HepG2 (cell line): Measurements from ENCODE around the gene GLG1. TPM values are rescaled to one million over a fixed set of nuclear protein-coding genes. Genes with fewer than 3 reads are reported as not detected.

Experiments
- ATAC-seq: fragments of 200-7000 bp; cut with Tn5 transposase; 3 replicates; pipeline ENCODE4 v1.9.1; 2020; ENCODE audit warnings: mild to moderate bottlenecking, moderate library complexity
- BruUV-seq: library from RNA; stranded (reverse); fragments of 400-500 nt; replicated peaks from 2 replicates; lab custom pipeline; 2021; lab: Mats Ljungman, UMichigan
- CTCF ChIA-PET: fragments of 300-600 bp; formaldehyde crosslinking; extraction: SDS; loops from one replicate; lab custom pipeline; 2021; ENCODE audit warnings: low total read pairs, inconsistent platforms, low intra/inter-chr PET ratio; lab: Yijun Ruan, JAX
- POLR2A ChIA-PET: fragments of 350-600 bp; sonication (Branson Sonifier 250); formaldehyde crosslinking; loops from one replicate; lab custom pipeline; 2020; ENCODE audit warnings: antibody characterized with exemption, inconsistent platforms; lab: Yijun Ruan, JAX
- DNase-seq: peaks from one replicate; pipeline ENCODE4 v3.0.0-alpha.2; 2015; ENCODE audit warnings: low spot score
- FAIRE-seq: peaks from 3 replicates; lab custom pipeline; 2011; peaks lifted over from hg19 to GRCh38; lab: Jason Lieb, UNC
- H2AFZ ChIP-seq: one replicate; pipeline ENCODE4 v1.6.1; 2011; ENCODE audit warnings: low read length, inconsistent platforms
- H3K27ac ChIP-seq: fragments of 300-600 bp; 3 replicates; pipeline ENCODE4 v1.8.0; 2011; ENCODE audit warnings: mixed run types, mild to moderate bottlenecking, mixed read lengths, low read length, inconsistent platforms; ENCODE audit not compliant: insufficient read depth; ENCODE audit errors: extremely low read length
- H3K27me3 ChIP-seq, 2 experiments: fragments of 200-600 bp in 1 of 2; 2 replicates in 1 of 2; 3 replicates in 1 of 2; pipeline versions ENCODE4 v1.6.0 to v1.8.0; 2011; ENCODE audit warnings: low read length in 2 of 2, mild to moderate bottlenecking in 2 of 2, moderate library complexity in 2 of 2, inconsistent platforms in 1 of 2; ENCODE audit not compliant: insufficient read depth in 2 of 2, control insufficient read depth in 1 of 2
- H3K36me3 ChIP-seq, 2 experiments: fragments of 200-600 bp in 1 of 2; replicated peaks in 1 of 2; 2 replicates in 1 of 2; 3 replicates in 1 of 2; pipeline versions ENCODE4 v1.5.1 to v1.8.0; 2011; ENCODE audit warnings: low read length in 2 of 2, inconsistent platforms in 1 of 2; ENCODE audit not compliant: insufficient read depth in 2 of 2, control insufficient read depth in 1 of 2
- H3K4me1 ChIP-seq: 2 replicates; pipeline ENCODE4 v1.5.1; 2012; ENCODE audit warnings: low read length, inconsistent platforms; ENCODE audit not compliant: insufficient read depth
- H3K4me2 ChIP-seq: 2 replicates; pipeline ENCODE4 v1.6.0; 2011; ENCODE audit warnings: low read depth, low read length, inconsistent platforms
- H3K4me3 ChIP-seq, 3 experiments: fragments of 200-600 bp in 1 of 3; sonication (generic), shearing (Covaris generic) in 1 of 3; replicated peaks in 1 of 3; 2 replicates each; pipeline ENCODE4 v1.5.1; 2011 to 2016; ENCODE audit warnings: low read length in 3 of 3, inconsistent platforms in 2 of 3, low read depth in 2 of 3, mild to moderate bottlenecking in 2 of 3, control low read depth in 1 of 3, mixed read lengths in 1 of 3; ENCODE audit not compliant: insufficient read depth in 1 of 3
- H3K79me2 ChIP-seq: one replicate; pipeline ENCODE4 v1.6.1; 2011; ENCODE audit warnings: low read length, inconsistent platforms; ENCODE audit not compliant: insufficient read depth
- H3K9ac ChIP-seq: 2 replicates; pipeline ENCODE4 v1.6.0; 2011; ENCODE audit warnings: mild to moderate bottlenecking, low read depth, low read length, inconsistent platforms; ENCODE audit not compliant: insufficient read depth
- H3K9me3 ChIP-seq: 2 replicates; pipeline ENCODE4 v1.5.1; 2012; ENCODE audit warnings: mild to moderate bottlenecking, low read length
- H4K20me1 ChIP-seq: 2 replicates; pipeline ENCODE4 v1.6.0; 2011; ENCODE audit warnings: inconsistent platforms, mild to moderate bottlenecking, low read length, moderate library complexity; ENCODE audit not compliant: insufficient read depth
- ESRRA ChIP-seq: sonication (generic); formaldehyde crosslinking; IDR thresholded peaks from 2 replicates; pipeline ENCODE4 v1.5.1; 2020; ENCODE audit warnings: mild to moderate bottlenecking, low read depth, missing genetic modification reagents
- HNF1A ChIP-seq, 2 experiments: sonication (generic) in 1 of 2; formaldehyde crosslinking in 1 of 2; IDR thresholded peaks; 2 replicates each; pipeline versions ENCODE4 v1.4.0 to v1.6.1; 2016 to 2020; ENCODE audit warnings: borderline replicate concordance in 1 of 2, low read depth in 1 of 2, mild to moderate bottlenecking in 1 of 2, missing genetic modification reagents in 1 of 2
- MED8 ChIP-seq: sonication (generic); formaldehyde crosslinking; IDR thresholded peaks from 2 replicates; pipeline ENCODE4 v1.8.1; 2023; ENCODE audit warnings: mild to moderate bottlenecking, missing genetic modification reagents; ENCODE audit not compliant: insufficient replicate concordance
- MLXIP ChIP-seq: sonication (generic); formaldehyde crosslinking; IDR thresholded peaks from 2 replicates; pipeline ENCODE4 v1.9.0; 2021; ENCODE audit warnings: missing genetic modification reagents, borderline replicate concordance
- POLR2A ChIP-seq, 2 experiments: IDR thresholded peaks; 2 replicates each; pipeline ENCODE4 v1.6.1; 2011; ENCODE audit warnings: low read depth in 2 of 2, low read length in 2 of 2, mild to moderate bottlenecking in 1 of 2, moderate library complexity in 1 of 2; ENCODE audit not compliant: insufficient read depth in 1 of 2
- SAFB2 ChIP-seq: sonication (generic); formaldehyde crosslinking; IDR thresholded peaks from 2 replicates; pipeline ENCODE4 v1.5.1; 2020; ENCODE audit warnings: missing genetic modification reagents, low read depth, mild to moderate bottlenecking, borderline replicate concordance
- U2AF1 ChIP-seq: fragments of 200-400 bp; formaldehyde crosslinking; optimal IDR thresholded peaks from 2 replicates; pipeline ENCODE3; 2017; ENCODE audit warnings: mild to moderate bottlenecking, low read depth, low read length
- ZNF232 ChIP-seq: sonication (generic); formaldehyde crosslinking; IDR thresholded peaks from 2 replicates; pipeline ENCODE4 v1.4.0; 2020; ENCODE audit warnings: missing genetic modification reagents, borderline replicate concordance
- ZNF629 ChIP-seq: sonication (generic); formaldehyde crosslinking; conservative IDR thresholded peaks from 2 replicates; pipeline ENCODE4 v1.5.0; 2020; ENCODE audit warnings: missing genetic modification reagents
- ZXDC ChIP-seq: sonication (generic); formaldehyde crosslinking; IDR thresholded peaks from 2 replicates; pipeline ENCODE4 v1.5.0; 2020; ENCODE audit warnings: mild to moderate bottlenecking, missing genetic modification reagents
- WGBS: methylation state at CpG from one replicate; pipeline ENCODE4 v1.1.6; 2017; ENCODE audit warnings: low lambda C conversion rate; 5-methylcytosine and 5-hydroxymethylcytosine counted together
- in situ Hi-C: cut with HindIII; loops from 2 replicates; pipeline ENCODE4 v1.10.0; 2017; ENCODE audit warnings: low pct_unique_long_range_greater_than_20kb; ENCODE audit not compliant: extremely low pct_ligation_motif_present
- intact Hi-C: fragments of 100-400 bp; cut with micrococcal nuclease; formaldehyde crosslinking; loops from one replicate; pipeline ENCODE4 v1.10.0; 2022; ENCODE audit not compliant: unreplicated experiment
- polyA plus RNA-seq, 8 experiments: library from polyadenylated mRNA; depleted of rRNA in 3 of 8; stranded (reverse) in 7 of 8; unstranded in 1 of 8; fragments of >200 nt; fragmentation: Illumina TruSeq in 4 of 8; extraction: Trizol in 4 of 8; gene quantifications; 2 replicates each; pipeline versions ENCODE4 v1.2.1 to v1.2.3, GENCODE V29; 2011 to 2016; ENCODE audit warnings: low read depth in 4 of 8, missing spikeins in 1 of 8, mixed read lengths in 1 of 8; ENCODE audit not compliant: insufficient read depth in 1 of 8
- total RNA-seq, 5 experiments: library from RNA; depleted of rRNA; stranded (reverse); fragments of >200 nt; fragmentation: Illumina TruSeq; extraction: Trizol; gene quantifications; 2 replicates each; pipeline ENCODE4 v1.2.3, GENCODE V29; 2016; ENCODE audit warnings: low read depth in 1 of 5
- TF ChIP-seq, protein P1 (sequence below): sonication (generic); formaldehyde crosslinking; IDR thresholded peaks from 2 replicates; pipeline ENCODE4 v1.4.0; 2020; ENCODE audit warnings: missing genetic modification reagents
- TF ChIP-seq, protein P2 (sequence below): sonication (generic); formaldehyde crosslinking; IDR thresholded peaks from 2 replicates; pipeline ENCODE4 v1.4.0; 2020; ENCODE audit warnings: missing genetic modification reagents

The GLG1 gene
- total and polyA plus RNA-seq, 2 of the 13 experiments (the other 11 are each of a cell fraction or from before 2014, with no cell fraction given): 87.7 to 141 TPM

DNA sequence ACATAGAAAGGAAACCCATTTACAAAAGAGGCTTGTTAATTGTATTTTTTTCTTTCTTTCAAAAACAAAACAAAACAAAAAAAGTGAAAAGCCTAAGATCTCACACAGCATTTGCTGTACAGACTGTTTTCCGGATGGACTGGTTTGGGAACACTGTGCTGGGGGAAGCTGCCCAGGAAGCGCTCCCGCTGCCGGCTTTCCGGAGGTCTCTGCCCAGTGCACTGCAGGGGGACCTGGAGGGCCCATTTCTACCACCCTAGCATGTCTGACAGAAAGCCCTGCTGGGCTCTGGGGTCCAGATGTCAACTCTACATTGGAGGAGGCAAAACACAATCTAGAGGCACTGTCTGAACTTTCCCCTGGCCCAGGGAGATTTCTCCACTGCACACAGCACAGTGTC lies 159.3 kb downstream of the GLG1 start:
- no peaks in the 10 kb centered on the region for H3K9me3 ChIP-seq
- DNase-seq (no peak), ATAC-seq (no peak), FAIRE-seq (no peak)
- no peaks in the 10 kb centered on the region for H4K20me1 ChIP-seq
- peaks cover 17% of the 10 kb centered on the region for H3K4me1 ChIP-seq
- H3K27ac ChIP-seq: no peak overlapping the region
- intact Hi-C loops: no loop called here
- peaks cover 6 to 16% of the 10 kb centered on the region in 2 experiments; a peak in 3 of 5 replicates for H3K36me3 ChIP-seq
- BruUV-seq: no TSS peak
- no peak overlapping the region for H3K4me2 ChIP-seq
- H3K27me3 ChIP-seq: no peaks in the 10 kb centered on the region
- ChIA-PET CTCF (no interaction called here), POLR2A (no interaction called here)
- 100% methylated on average over 5 of the region's 5 CpGs for WGBS
- no peak overlapping the region for H3K9ac ChIP-seq
- no peak overlapping the region for H2AFZ ChIP-seq
- H3K79me2 ChIP-seq: no peaks in the 10 kb centered on the region
- in situ Hi-C loops: no loop called here
- H3K4me3 ChIP-seq: no peak overlapping the region
- TF ChIP-seq ESRRA (CRISPR knock-in tag) (no peak), HNF1A (IDR thresholded peaks at IDR 0.05; ENCODE audit: low read depth) (no peak), HNF1A (CRISPR knock-in tag; IDR thresholded peaks at IDR 0.05; ENCODE audit: borderline replicate concordance) (no peak), ZNF629 (CRISPR knock-in tag) (no peak), ZXDC (CRISPR knock-in tag) (no peak), U2AF1 (no peak), MLXIP (CRISPR knock-in tag) (no peak), SAFB2 (CRISPR knock-in tag) (no peak), POLR2A (IDR thresholded peaks at IDR 0.05; ENCODE audit: insufficient read depth in 1 of 2, low read depth in 2 of 2, low read length in 2 of 2) (no peak), MED8 (no peak), ZNF232 (CRISPR knock-in tag) (no peak)
- TF ChIP-seq, protein P1, sequence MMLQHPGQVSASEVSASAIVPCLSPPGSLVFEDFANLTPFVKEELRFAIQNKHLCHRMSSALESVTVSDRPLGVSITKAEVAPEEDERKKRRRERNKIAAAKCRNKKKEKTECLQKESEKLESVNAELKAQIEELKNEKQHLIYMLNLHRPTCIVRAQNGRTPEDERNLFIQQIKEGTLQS: no peak
- TF ChIP-seq, protein P2, sequence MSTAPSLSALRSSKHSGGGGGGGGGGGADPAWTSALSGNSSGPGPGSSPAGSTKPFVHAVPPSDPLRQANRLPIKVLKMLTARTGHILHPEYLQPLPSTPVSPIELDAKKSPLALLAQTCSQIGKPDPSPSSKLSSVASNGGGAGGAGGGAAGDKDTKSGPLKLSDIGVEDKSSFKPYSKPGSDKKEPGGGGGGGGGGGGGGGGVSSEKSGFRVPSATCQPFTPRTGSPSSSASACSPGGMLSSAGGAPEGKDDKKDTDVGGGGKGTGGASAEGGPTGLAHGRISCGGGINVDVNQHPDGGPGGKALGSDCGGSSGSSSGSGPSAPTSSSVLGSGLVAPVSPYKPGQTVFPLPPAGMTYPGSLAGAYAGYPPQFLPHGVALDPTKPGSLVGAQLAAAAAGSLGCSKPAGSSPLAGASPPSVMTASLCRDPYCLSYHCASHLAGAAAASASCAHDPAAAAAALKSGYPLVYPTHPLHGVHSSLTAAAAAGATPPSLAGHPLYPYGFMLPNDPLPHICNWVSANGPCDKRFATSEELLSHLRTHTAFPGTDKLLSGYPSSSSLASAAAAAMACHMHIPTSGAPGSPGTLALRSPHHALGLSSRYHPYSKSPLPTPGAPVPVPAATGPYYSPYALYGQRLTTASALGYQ: no peak
